Renal pelvis (tissue), 4 donors: ENCODE data around the gene AFF2. TPM values are rescaled to one million over a fixed set of nuclear protein-coding genes. Genes with fewer than 3 reads are reported as not detected.

ENCODE experiments used
- DNase-seq: peaks from one replicate; pipeline ENCODE4 v3.0.0-alpha.2; 2013
- polyA plus RNA-seq, 3 donors: library from polyadenylated mRNA; unstranded; fragments of 120-200 nt; gene quantifications; one replicate each; pipeline ENCODE4 v1.2.1, GENCODE V29; 2013; ENCODE audit not compliant: insufficient read length in 3 of 3

The AFF2 gene
- polyA plus RNA-seq, 3 donors, result 4.0 to 4.7 (median 4.2) TPM

DNA sequence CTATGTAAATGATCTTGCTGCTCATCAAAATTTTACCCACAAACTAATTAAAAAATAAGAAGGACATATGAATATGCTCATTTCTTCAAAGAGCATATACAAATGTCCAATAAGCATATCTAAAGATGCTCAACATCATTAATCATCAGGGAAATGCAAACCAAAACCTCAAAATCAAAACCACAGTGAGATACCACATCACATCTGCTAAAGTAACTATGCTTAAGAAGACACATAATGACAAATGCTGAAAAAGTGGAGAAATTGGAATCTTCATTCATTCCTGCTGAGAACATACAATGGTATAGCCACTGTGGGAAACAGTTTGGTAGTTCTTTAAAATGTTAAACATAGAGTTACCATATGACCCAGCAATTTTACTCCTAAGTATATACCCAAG is 81.9 kb downstream of the AFF2 start:
- DNase-seq, result no peak

DNA sequence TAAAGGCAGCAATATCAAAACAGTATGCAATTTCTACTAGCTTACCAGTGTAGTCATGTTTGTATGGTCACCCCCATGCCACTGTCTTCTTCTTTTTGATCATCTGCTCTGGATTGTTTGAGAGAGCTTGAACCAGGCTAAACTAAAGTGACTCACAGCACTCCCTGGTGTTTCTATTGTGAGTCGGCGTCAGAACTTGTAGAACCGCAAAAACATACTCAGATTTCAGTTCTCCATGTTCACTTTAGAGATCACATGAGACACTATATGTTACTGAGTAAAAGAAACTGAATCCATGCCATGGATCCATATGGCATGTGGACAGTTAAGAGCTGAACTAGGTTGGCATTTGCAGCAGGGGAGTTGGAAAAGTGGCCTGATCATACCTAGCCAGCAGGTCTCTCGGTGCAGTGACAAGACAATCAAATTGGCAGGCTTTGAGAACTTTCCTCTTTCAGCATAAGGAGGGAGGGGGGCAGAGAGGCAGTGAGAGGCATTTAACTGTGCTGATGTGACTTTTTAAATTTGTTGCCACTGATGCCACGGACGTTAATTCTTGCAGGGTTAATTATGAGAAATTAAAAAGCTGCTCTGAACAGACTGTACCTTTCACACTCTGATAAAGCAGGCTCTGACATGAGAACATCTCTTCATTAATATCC is 88.4 kb downstream of the AFF2 start:
- DNase-seq, result no peak

DNA sequence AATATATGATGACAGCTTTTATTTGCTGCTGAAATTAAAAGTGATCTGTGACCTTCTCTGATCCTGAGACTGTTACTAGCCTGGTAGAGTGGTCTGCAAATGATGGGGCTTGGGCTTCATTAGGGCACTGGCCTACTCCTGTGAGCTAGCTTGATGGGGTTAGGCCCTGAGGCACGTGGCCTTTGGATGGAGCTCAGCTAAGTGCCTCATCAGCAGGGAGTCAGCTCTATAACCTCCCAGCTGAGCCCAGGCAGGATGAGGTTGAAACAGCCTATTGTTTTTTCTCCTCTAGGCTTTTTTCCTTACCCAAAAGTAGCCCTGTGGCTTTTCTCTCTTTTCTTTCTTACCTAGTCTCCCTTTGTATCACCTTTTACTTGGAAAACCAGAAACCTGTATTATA is 92.2 kb downstream of the AFF2 start:
- DNase-seq, result no peak

DNA sequence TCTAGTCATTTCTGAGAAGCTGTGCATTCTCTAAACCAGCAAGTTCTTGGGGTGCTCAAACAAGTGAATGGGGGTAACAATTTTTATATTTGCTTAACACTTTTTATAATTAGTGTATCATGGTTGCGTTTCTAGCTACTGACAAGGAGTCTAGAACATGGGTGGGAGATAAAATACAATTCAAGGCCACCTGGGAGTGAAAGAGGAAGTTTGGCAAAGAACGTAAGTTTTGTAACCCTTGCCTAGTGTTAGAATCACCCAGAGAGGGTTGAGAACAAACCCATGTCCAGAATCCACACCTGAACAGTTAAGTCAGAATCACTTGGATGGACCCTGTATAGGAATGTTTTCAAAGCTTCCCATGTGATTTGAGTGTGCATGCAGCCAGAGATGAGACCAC is 92.7 kb downstream of the AFF2 start:
- no peak for DNase-seq

DNA sequence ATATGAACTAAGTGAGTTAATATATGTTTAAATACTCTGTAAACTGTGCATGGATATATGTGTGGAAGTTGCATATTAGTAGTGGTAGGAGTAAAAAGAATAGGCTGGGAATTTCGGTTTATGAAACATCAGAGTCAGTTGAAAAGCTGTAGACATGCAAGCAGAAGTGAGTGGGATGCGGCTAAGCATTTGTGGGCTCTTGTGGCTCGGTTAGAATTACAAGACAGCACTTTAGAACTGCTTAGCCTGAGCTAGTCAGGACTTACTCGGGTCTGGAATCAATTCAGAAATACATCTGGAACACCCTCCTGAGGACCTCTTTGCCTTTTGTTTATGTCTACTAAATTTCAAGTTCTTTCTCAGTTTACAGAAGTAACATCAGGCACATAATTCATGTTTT is 93.6 kb downstream of the AFF2 start:
- no peak for DNase-seq

DNA sequence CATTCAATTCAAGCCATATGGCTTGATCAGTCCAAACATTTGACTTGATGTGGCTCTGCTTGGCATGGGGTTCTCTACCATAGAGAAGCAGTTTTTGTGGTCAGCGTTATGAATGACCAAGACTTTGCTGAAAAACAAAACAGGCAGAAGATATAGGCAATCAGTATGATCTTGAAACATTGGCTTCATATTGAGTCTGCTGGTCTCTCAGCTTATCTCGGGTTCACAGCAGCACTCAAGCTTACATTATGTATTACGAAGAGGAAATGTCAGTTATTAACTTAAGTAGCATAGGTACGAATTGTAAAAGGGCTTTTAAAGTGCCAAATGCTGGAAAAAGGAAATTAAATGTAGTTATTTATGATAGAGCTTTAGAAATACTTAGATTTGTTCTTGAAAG is 99.0 kb downstream of the AFF2 start:
- no peak for DNase-seq

GRCh38 chrX:148600131-148600530 is 99.7 kb downstream of the AFF2 start:
- DNase-seq, result no peak

- DNase-seq, result no peak
Observed at GRCh38 chrX:148600581-148600980, 100.2 kb downstream of the AFF2 start.

DNA sequence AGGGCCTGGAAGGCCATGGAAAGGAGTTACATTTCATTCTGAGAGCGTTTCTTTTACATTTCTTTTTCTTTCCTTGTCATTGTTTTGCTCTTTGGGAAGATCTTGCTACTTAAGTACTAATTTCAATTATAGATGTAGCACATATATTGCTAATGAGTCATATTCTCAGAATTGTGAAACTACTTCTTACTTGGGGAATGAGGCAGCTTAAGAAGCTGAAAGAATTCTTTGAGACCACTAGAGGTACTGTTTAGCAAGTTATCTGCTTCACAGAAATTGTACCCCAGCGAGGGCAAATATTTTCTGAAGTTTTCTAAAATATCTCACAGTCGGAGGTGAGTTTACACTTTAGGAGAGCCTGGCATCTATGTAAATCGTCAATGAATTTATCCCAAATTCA is 100.6 kb downstream of the AFF2 start:
- no peak for DNase-seq

GRCh38 chrX:148609515-148610327 is 109.3 kb downstream of the AFF2 start:
- peak; percentile 10 for DNase-seq

GRCh38 chrX:148610328-148610698 is 109.9 kb downstream of the AFF2 start:
- DNase-seq, result no peak

DNA sequence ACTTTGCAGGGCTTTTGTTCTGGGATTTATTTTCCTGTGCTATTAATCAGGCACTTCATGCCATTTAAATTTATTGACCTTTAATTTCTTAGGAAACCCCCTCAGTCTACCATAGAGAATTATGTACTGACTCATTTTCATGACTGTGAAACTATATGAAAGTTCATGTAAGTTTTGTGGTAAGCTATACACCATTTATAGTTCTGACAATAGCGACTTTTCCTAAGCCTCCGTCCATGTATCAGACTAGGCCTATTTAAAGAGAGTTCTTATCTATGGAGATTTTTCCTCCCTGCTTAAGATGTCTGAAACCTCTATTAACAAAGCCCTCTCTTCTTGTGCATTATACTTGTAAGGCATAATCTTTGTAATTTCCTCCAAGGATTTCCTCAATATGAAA is 111.6 kb downstream of the AFF2 start:
- no peak for DNase-seq

DNA sequence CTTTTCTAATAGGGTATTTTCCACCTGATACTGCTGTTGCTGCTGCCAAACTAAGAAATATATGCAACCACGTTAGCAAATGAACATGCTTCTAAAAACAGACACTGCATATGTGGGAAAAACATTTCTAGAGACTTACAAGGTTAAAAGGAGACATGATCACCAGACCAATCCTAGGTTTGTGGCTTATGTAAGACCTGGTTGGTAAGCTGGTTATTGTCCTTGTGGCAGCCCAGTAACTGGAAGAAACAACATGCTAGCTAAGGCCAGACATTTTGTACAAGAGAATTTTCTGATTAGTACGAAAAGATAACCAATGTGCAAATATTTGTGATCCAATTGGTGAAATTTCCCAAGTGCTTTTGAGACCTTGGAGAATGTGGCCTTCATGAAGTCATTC is 112.0 kb downstream of the AFF2 start:
- no peak for DNase-seq

DNA sequence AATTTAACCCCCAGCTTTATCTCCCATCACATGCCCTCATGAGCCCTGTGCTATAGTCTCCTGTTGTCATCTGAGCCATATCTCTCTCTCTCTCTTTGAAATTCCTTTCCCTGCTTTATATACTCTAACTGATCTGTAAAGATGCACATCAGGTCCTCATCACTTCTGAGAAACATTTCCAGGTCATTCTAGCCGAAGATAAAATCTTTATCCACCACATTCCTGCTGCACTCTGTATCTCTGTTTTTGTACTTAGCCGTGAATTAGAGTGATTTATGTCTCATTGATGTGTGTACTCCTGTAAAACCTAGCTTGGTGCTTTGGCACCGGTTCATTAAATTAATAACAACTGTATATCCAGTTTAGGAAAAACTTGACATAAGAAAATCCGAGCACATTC is 113.2 kb downstream of the AFF2 start:
- no peak for DNase-seq

- DNase-seq, result no peak
Observed at GRCh38 chrX:148615491-148615890, 115.1 kb downstream of the AFF2 start.

GRCh38 chrX:148618470-148619445 is 118.3 kb downstream of the AFF2 start:
- DNase-seq, result no peak

- DNase-seq, result no peak
Observed at GRCh38 chrX:148620023-148620422, 119.6 kb downstream of the AFF2 start.

DNA sequence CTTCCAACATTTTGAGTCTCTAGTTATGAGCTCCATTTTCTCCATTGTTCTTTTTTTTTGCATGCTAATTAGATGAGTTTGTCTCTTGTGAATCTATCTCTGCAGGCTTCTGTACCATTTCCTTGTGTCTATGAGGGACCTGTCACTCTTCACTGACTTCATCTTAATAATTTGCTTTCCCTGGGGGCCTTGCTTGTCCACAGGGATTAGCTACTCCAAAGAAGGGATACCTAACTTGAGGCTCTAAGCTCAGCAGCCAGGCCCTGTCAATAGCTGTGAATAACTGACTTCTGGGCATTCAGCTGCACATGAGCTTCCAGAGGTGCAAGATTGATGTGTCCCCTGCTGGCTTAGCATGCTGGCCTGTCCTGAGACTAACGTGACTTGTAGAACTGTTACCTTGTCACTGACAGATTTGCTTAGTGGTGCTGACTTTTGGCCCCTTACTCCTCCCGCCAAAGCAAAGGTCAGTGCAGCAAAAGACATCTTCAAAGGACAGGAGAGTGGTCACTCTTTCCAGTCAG is 124.6 kb downstream of the AFF2 start:
- DNase-seq, result no peak

DNA sequence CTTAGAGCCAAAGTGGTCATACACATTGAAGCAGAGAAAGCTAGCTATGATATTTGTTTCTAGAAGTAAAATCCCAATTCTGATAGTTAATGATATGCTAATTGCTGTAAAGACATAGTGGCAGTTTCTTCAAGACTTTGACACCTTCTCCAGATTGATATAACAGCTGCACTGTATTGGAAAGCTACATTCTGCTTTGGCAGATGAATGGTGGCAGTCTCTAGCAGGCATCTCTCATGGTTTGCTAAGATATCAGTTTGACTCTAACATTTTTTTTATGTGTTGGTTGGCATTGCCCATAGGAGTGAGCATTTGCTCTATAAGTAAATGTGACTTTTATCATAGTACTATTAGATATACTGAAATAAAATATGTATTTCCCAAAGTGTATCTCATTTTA is 128.2 kb downstream of the AFF2 start:
- DNase-seq, result no peak

- DNase-seq, result no peak
Observed at GRCh38 chrX:148629434-148629833, 129.0 kb downstream of the AFF2 start.

GRCh38 chrX:148632444-148632843 is 132.0 kb downstream of the AFF2 start:
- DNase-seq, result no peak

DNA sequence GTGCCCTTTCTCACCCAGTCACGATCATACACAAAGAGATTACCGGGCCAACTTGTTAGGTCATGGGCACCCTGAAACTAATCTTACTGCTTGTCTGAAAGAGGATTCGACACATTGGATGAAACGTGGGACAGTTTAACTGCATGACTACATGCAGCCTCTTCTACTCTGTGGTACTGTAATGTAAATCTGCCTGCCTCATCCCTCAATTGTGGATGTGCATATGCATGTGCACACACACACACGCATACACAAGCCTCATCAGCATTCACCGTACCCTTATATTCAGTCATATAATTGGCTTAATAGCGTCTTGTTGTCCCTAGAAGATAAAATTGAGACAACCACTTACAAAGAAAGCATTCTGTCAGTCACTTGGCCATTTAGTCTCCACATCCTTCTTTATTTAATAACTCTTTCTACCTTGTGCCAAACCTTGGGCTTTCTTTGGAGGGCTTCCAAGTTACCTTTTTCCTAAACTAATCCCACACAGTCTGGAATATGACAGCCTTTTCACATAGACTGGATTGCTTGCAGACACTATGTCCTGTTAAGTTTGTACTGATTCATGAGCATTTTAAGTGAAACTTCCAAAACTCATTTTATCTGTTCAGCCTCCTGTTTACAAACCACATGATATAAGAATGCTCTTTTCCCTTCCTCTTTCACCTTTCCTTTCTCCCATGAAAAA is 132.9 kb downstream of the AFF2 start:
- DNase-seq, result no peak
